Calu3 (cell line): ENCODE measurements around the gene IGFBP5. TPM values are rescaled to one million over a fixed set of nuclear protein-coding genes. Genes with fewer than 3 reads are reported as not detected.

Source experiments
- BruUV-seq: library from RNA; stranded (reverse); fragments of 400-500 nt; replicated peaks from 2 replicates; lab custom pipeline; 2021; lab: Mats Ljungman, UMichigan
- CTCF ChIA-PET: fragments of 300-600 bp; sonication (Branson Sonifier 250); formaldehyde crosslinking; loops from one replicate; lab custom pipeline; 2022; ENCODE audit warnings: antibody characterized with exemption; lab: Charles Lee
- DNase-seq: peaks from one replicate; pipeline ENCODE4 v3.0.0; 2022
- H3K27ac Mint-ChIP-seq: one replicate; pipeline ENCODE4 v1.8.0; 2022; ENCODE audit warnings: mixed read lengths; ENCODE audit not compliant: unreplicated experiment
- H3K27me3 Mint-ChIP-seq: one replicate; pipeline ENCODE4 v1.8.0; 2022; ENCODE audit warnings: mixed read lengths; ENCODE audit not compliant: unreplicated experiment
- H3K36me3 Mint-ChIP-seq: one replicate; pipeline ENCODE4 v1.8.0; 2022; ENCODE audit warnings: mild to moderate bottlenecking, moderate library complexity, mixed read lengths; ENCODE audit not compliant: insufficient read depth, unreplicated experiment
- H3K4me1 Mint-ChIP-seq: one replicate; pipeline ENCODE4 v1.8.0; 2022; ENCODE audit warnings: mild to moderate bottlenecking, low read depth, mixed read lengths; ENCODE audit not compliant: unreplicated experiment
- H3K4me3 Mint-ChIP-seq: one replicate; pipeline ENCODE4 v1.8.0; 2022; ENCODE audit warnings: mild to moderate bottlenecking, low read depth, moderate library complexity, mixed read lengths; ENCODE audit not compliant: unreplicated experiment
- H3K9me3 Mint-ChIP-seq: one replicate; pipeline ENCODE4 v1.8.0; 2022; ENCODE audit warnings: low read depth, mixed read lengths; ENCODE audit not compliant: unreplicated experiment
- CTCF ChIP-seq: fragments of 200-600 bp; IDR thresholded peaks from one replicate; pipeline ENCODE4 v1.8.0; 2022; ENCODE audit warnings: antibody characterized with exemption; ENCODE audit not compliant: unreplicated experiment
- intact Hi-C: fragments of 100-400 bp; cut with micrococcal nuclease; formaldehyde crosslinking; loops from one replicate; pipeline ENCODE4 v1.10.0; 2022; ENCODE audit not compliant: unreplicated experiment
- total RNA-seq: library from RNA; stranded (reverse); gene quantifications from 2 replicates; pipeline ENCODE4 v1.2.3, GENCODE V29; 2022

IGFBP5 gene
- total RNA-seq, 1 experiment from 2014 or later = 14.8 TPM

- peaks cover 88% of the 10 kb centered on the region for H3K27me3 Mint-ChIP-seq
- no TSS peak for BruUV-seq
Observed at GRCh38 chr2:216740557-216741222, 45.3 kb upstream of the IGFBP5 start.

GRCh38 chr2:216739035-216739434 is 43.7 kb upstream of the IGFBP5 start:
- H3K4me1 Mint-ChIP-seq = no peaks in the 10 kb centered on the region
- no peaks in the 10 kb centered on the region for H3K36me3 Mint-ChIP-seq
- H3K4me3 Mint-ChIP-seq = no peak overlapping the region
- CTCF ChIA-PET = no interaction called here
- H3K9me3 Mint-ChIP-seq = peaks cover 2% of the 10 kb centered on the region
- TF ChIP-seq CTCF = no peak
- H3K27me3 Mint-ChIP-seq = peaks cover 86% of the 10 kb centered on the region
- no peak for DNase-seq
- intact Hi-C loops = no loop called here
- BruUV-seq = no TSS peak
- H3K27ac Mint-ChIP-seq = no peak overlapping the region

More at GRCh38 chr2:216740557-216741222, 45.3 kb upstream of the IGFBP5 start:
- Mint-ChIP-seq H3K36me3 (no peaks in the 10 kb centered on the region), H3K4me1 (no peaks in the 10 kb centered on the region), H3K27ac (no peak overlapping the region), H3K9me3 (no peaks in the 10 kb centered on the region), H3K4me3 (no peak overlapping the region)
- no peak for DNase-seq
- CTCF ChIA-PET = no interaction called here
- no peak for TF ChIP-seq CTCF
- intact Hi-C loops = no loop called here

- CTCF ChIA-PET = interaction anchor here (0.9 kb wide), 1 partner anchor 429 kb away, joined by 4 read pairs; no protein-coding TSS in a partner anchor
- H3K27ac Mint-ChIP-seq = no peak overlapping the region
- no peaks in the 10 kb centered on the region for H3K36me3 Mint-ChIP-seq
- BruUV-seq = no TSS peak
- intact Hi-C loops = no loop called here
- H3K9me3 Mint-ChIP-seq = peaks cover 3% of the 10 kb centered on the region
- no peaks in the 10 kb centered on the region for H3K4me1 Mint-ChIP-seq
- DNase-seq = no peak
- no peak for TF ChIP-seq CTCF
- H3K27me3 Mint-ChIP-seq = peaks cover 86% of the 10 kb centered on the region
- no peak overlapping the region for H3K4me3 Mint-ChIP-seq
Observed at GRCh38 chr2:216737676-216738075, 42.3 kb upstream of the IGFBP5 start.

- intact Hi-C loops = no loop called here
- Mint-ChIP-seq H3K9me3 (peaks cover 3% of the 10 kb centered on the region), H3K27me3 (peaks cover 86% of the 10 kb centered on the region), H3K27ac (no peak overlapping the region), H3K4me1 (no peaks in the 10 kb centered on the region), H3K36me3 (no peaks in the 10 kb centered on the region), H3K4me3 (no peak overlapping the region)
- no peak for DNase-seq
- no peak for TF ChIP-seq CTCF
- CTCF ChIA-PET = no interaction called here
- no TSS peak for BruUV-seq
Observed at GRCh38 chr2:216736326-216736725, 41.0 kb upstream of the IGFBP5 start.
